ENCODE results near the gene PRMT1. TPM values are rescaled to one million over a fixed set of nuclear protein-coding genes. Genes with fewer than 3 reads are reported as not detected.

The PRMT1 gene
- total and polyA plus RNA-seq, 2 donors (not counting 1 experiment from before 2014, with no cell fraction given) = 175 to 310 TPM

- Histone ChIP-seq H2AFZ (ENCODE audit: insufficient read depth, low read depth, low read length, poor library complexity, severe bottlenecking) (no peak overlapping the region), H3K4me2 (replicated peaks; ENCODE audit: low read depth, low read length, poor library complexity, severe bottlenecking) (peak overlapping the region; percentile 48), H3K4me3 (ENCODE audit: control extremely low read depth in 1 of 5, extremely low read depth in 1 of 5, insufficient read depth in 1 of 5, low read depth in 2 of 5, low read length in 4 of 5) (no peak overlapping the region), H3K4me1 (ENCODE audit: control insufficient read depth in 2 of 2, insufficient read depth in 2 of 2, low read length in 2 of 2) (peaks cover 32 to 41% of the 10 kb centered on the region in 2 donors), H3K79me2 (ENCODE audit: control insufficient read depth, insufficient read depth, low read length) (peaks cover 61% of the 10 kb centered on the region), H3K27ac (ENCODE audit: low read length in 2 of 2) (peak overlapping the region; percentile 41 to 93), H3K36me3 (replicated peaks in 1 of 2; ENCODE audit: control extremely low read depth in 1 of 2, control insufficient read depth in 1 of 2, extremely low read depth in 1 of 2, insufficient read depth in 2 of 2, low read length in 1 of 2) (peaks cover 0 to 48% of the 10 kb centered on the region in 2 experiments), H4K20me1 (ENCODE audit: control insufficient read depth, insufficient read depth, low read length, poor library complexity, severe bottlenecking) (peaks cover 78% of the 10 kb centered on the region), H3K27me3 (replicated peaks in 1 of 4; ENCODE audit: control extremely low read depth in 1 of 4, control insufficient read depth in 3 of 4, insufficient read depth in 4 of 4, low read length in 3 of 4) (no peaks in the 10 kb centered on the region), H3K9ac (ENCODE audit: low read length) (no peak overlapping the region), H3K9me3 (ENCODE audit: control extremely low read depth in 1 of 3, control insufficient read depth in 2 of 3, insufficient read depth in 1 of 3, low read length in 2 of 3) (peaks cover 0 to 5% (median 0%) of the 10 kb centered on the region in 3 donors)
- peak overlapping the region; percentile 70 for H3K27ac Mint-ChIP-seq
- H3K4me3 Mint-ChIP-seq = peak overlapping the region; percentile 52
- H3K9me3 Mint-ChIP-seq (ENCODE audit: insufficient read depth) = no peaks in the 10 kb centered on the region
- no peak for TF ChIP-seq EZH2 (IDR thresholded peaks at IDR 0.05; ENCODE audit: borderline replicate concordance, insufficient read depth, low read depth, low read length, poor library complexity, severe bottlenecking)
- TF ChIP-seq, protein P1, sequence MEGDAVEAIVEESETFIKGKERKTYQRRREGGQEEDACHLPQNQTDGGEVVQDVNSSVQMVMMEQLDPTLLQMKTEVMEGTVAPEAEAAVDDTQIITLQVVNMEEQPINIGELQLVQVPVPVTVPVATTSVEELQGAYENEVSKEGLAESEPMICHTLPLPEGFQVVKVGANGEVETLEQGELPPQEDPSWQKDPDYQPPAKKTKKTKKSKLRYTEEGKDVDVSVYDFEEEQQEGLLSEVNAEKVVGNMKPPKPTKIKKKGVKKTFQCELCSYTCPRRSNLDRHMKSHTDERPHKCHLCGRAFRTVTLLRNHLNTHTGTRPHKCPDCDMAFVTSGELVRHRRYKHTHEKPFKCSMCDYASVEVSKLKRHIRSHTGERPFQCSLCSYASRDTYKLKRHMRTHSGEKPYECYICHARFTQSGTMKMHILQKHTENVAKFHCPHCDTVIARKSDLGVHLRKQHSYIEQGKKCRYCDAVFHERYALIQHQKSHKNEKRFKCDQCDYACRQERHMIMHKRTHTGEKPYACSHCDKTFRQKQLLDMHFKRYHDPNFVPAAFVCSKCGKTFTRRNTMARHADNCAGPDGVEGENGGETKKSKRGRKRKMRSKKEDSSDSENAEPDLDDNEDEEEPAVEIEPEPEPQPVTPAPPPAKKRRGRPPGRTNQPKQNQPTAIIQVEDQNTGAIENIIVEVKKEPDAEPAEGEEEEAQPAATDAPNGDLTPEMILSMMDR (IDR thresholded peaks at IDR 0.05) = peak; percentile 98
- H3K4me1 Mint-ChIP-seq = peaks cover 42% of the 10 kb centered on the region
- intact Hi-C loops (cut with micrococcal nuclease) = loop anchor here (1.0 kb wide), 1 partner anchor 90 kb away; no protein-coding TSS in a partner anchor
- POLR2A ChIA-PET = interaction anchor here (0.6 to 0.9 kb wide), 4 partner anchors 15 to 472 kb away, joined by 3 to 6 read pairs (median 3); partner anchors contain the start of genes BCL2L12 and IRF3
- DNase-seq (peak; percentile 93), ATAC-seq (ENCODE audit: low read depth) (peak; percentile 16)
- H3K27me3 Mint-ChIP-seq = no peaks in the 10 kb centered on the region
- CTCF ChIA-PET = interaction anchor here (0.6 to 1.9 kb wide), 24 partner anchors 9 to 459 kb away, joined by 3 to 10 read pairs (median 4); partner anchors contain the start of genes CPT1C, FLT3LG, NOSIP and PRRG2
- WGBS (ENCODE audit: insufficient coverage) = 37% methylated on average over 36 of the region's 40 CpGs
These were observed 3.6 kb downstream of the PRMT1 start for GRCh38 chr19:49680421-49681351.

Measured in B cell (primary cell).